Lower leg skin (tissue), 3 donors: ENCODE data around the gene DIO3.

Experiments used
- CTCF ChIP-seq, 3 donors: fragments of 450-650 bp; IDR thresholded peaks; one replicate each; pipeline ENCODE4 v1.5.1; 2016; ENCODE audit warnings: antibody characterized with exemption in 3 of 3, mild to moderate bottlenecking in 3 of 3, moderate library complexity in 2 of 3
- POLR2A ChIP-seq, 2 donors: fragments of 450-650 bp; IDR thresholded peaks; one replicate each; pipeline ENCODE4 v1.6.1; 2016 to 2017; ENCODE audit warnings: antibody characterized with exemption in 2 of 2, mild to moderate bottlenecking in 1 of 2, moderate library complexity in 1 of 2

- no peak for TF ChIP-seq POLR2A (IDR thresholded peaks at IDR 0.05)
- TF ChIP-seq CTCF (IDR thresholded peaks at IDR 0.05), result no peak
Observed at GRCh38 chr14:101547961-101548669, 13.2 kb upstream of the DIO3 start.
